Fibroblast of peridontal ligament (primary cell): ENCODE measurements around the gene RIPPLY3.

ENCODE experiments used
- DNase-seq: peaks from one replicate; pipeline ENCODE4 v3.0.0-alpha.2; 2010; ENCODE audit errors: extremely low read depth

Gene RIPPLY3

GRCh38 chr21:37006486-37007291, at the start of gene RIPPLY3:
RIPPLY3 (plus strand) TSS chr21:37006702; CDS start chr21:37006773, 71 bp downstream.
- no peak for DNase-seq

- no peak for DNase-seq
Observed at GRCh38 chr21:36959020-36959835, 47.3 kb upstream of the RIPPLY3 start.

- DNase-seq = no peak
Observed at GRCh38 chr21:36960676-36961284, 45.7 kb upstream of the RIPPLY3 start.

- DNase-seq = no peak
Observed at GRCh38 chr21:36962098-36962780, 44.3 kb upstream of the RIPPLY3 start.

GRCh38 chr21:36964398-36964797, 42.1 kb upstream of the RIPPLY3 start:
- no peak for DNase-seq

GRCh38 chr21:36964827-36965719, 41.4 kb upstream of the RIPPLY3 start:
- DNase-seq = peak; percentile 11

- DNase-seq = peak; percentile 8
Observed at GRCh38 chr21:36965720-36966065, 40.8 kb upstream of the RIPPLY3 start.

- DNase-seq = peak; percentile 35
Observed at GRCh38 chr21:36966066-36966820, 40.3 kb upstream of the RIPPLY3 start, which contains the start of gene HLCS. HLCS (minus strand) TSS chr21:36966669; CDS start chr21:36966638, 31 bp downstream.

- DNase-seq = peak; percentile 25
Observed at GRCh38 chr21:36966821-36967768, 39.4 kb upstream of the RIPPLY3 start.

- DNase-seq = no peak
Observed at GRCh38 chr21:36968414-36968813, 38.1 kb upstream of the RIPPLY3 start.

GRCh38 chr21:36968976-36969375, 37.5 kb upstream of the RIPPLY3 start:
- DNase-seq = no peak

- no peak for DNase-seq
Observed at GRCh38 chr21:36973986-36974850, 32.3 kb upstream of the RIPPLY3 start.

GRCh38 chr21:36974851-36975192, 31.7 kb upstream of the RIPPLY3 start:
- no peak for DNase-seq

GRCh38 chr21:36976228-36976861, 30.2 kb upstream of the RIPPLY3 start:
- DNase-seq = no peak

- DNase-seq = peak; percentile 91
Observed at GRCh38 chr21:36976882-36977651, 29.4 kb upstream of the RIPPLY3 start.

- DNase-seq = peak; percentile 44
Observed at GRCh38 chr21:36980280-36981048, 26.0 kb upstream of the RIPPLY3 start.
